GM21515 (cell line): ENCODE data around the gene CHRNA1.
"Not testable (repeated sequence)": the region's sequence is repeated elsewhere in the genome, so short reads cannot be mapped to it uniquely, and the experiment has no call there.

Experiments
- ATAC-seq: cut with Tn5 transposase; IDR thresholded peaks from one replicate; pipeline ENCODE4 v1.9.1; 2021; ENCODE audit not compliant: unreplicated experiment

The CHRNA1 gene

DNA sequence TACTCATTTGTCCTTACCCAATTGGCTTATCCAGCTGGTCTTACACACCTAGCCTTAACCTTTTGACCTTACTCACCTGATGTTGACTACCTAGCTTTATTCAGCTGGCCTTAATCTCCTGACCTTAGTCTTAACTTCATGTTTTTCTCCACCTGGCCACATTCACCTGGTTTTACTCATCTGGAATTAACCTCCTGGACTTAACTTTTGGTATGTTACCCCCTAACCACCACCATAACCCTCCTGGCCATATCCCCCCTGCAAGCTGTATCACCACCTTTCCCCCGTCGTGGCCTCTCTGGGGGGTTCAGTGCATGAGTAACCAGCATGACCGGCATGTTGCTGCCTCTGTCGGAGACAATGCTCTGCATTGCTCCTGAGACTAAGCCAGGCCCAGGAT, 45.7 kb downstream of the CHRNA1 start:
- ATAC-seq: no peak

DNA sequence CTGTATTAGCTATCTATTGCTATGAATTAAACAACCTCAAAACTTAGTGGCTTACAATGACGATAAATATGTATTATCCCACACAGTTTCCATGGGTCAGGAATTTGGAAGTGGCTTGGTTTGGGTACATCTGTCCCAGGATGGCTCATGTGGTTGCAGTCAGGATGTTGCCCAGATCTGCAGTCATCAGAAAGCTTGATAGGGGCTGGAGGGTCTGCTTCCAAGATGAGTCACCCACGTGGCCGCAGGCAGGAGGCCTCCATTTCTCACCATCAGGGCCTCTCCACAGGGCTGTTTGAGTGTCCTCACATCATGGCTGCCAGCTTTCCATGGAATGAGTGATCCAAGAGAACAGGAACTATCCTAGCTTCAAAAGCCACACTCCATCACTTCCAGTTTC, 46.4 kb downstream of the CHRNA1 start:
- ATAC-seq: no peak

DNA sequence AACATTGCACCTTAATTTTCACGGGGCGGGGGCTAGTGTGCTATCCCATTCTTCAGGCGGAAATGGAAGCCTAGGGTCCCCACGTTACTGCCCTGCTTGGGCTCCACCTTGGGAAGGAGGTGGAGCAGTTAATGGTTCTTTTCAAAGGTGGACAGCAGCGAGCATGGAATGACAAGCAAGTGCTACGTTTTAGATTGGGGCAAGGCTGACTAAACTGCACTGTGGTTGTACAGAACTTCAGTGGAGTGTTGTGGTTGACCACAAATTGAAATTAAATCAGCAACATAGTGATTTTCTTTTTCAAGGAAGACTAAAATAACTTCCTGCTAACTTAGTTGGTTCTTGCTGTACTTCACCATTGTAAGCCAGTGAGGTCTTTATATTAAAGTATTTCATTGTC, 47.0 kb downstream of the CHRNA1 start:
- no peak for ATAC-seq

DNA sequence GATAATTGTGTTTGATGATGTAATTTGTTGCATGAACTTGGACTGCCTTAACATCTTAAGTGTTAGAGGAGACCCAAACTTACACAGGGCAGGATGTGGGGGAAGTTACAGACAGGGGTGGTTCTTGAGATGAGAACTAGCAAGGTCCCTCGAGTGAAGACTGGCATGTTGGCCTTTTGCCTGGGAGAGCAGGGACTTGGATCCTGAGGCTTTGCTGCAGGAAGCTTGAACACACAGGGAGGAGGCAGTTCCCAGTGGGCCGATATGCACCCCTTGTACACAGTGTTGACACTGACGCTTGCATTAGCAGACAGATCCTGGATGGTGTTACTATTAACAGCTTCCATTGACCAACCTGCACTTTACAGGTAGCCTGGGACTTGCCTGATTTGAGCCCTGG, 47.5 kb downstream of the CHRNA1 start:
- no peak for ATAC-seq

DNA sequence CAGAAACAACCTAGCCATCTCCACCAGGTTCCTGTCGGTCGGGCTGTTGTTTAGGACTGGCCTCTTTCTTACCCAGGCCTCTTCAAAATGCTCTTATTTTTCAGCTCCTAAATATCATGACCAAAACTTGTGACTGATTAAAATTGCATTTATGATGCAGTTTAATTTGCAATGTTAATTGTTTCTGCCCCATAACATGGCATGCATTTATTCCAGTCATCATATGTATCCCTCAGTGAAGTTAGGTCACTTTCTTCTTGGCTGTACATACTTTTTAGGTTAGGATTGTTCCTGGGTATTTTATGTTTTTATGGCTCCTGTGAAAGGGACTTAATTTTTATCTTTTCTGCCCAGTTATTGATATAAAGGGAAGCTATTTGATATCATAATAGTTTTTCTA, 50.6 kb downstream of the CHRNA1 start:
- ATAC-seq: no peak

DNA sequence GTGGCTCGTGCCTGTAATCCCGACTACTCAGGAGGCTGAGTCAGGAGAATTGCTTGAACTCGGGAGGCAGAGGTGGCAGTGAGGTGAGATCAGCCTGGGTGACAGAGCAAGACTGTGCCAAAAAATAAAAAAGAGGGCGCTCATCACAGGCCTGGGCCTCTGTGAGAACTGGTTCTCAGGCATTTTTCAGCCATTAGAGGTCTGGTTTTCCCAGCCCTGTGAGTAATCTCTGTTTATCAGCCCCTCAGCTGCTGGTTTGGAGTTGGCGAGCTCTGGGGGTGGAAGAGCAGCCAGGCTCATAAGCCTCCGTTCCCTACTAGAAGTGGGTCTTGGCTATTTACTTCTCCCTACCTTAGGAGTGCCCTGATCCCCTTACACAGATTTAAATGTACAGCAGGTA, 53.1 kb downstream of the CHRNA1 start:
- no peak for ATAC-seq

DNA sequence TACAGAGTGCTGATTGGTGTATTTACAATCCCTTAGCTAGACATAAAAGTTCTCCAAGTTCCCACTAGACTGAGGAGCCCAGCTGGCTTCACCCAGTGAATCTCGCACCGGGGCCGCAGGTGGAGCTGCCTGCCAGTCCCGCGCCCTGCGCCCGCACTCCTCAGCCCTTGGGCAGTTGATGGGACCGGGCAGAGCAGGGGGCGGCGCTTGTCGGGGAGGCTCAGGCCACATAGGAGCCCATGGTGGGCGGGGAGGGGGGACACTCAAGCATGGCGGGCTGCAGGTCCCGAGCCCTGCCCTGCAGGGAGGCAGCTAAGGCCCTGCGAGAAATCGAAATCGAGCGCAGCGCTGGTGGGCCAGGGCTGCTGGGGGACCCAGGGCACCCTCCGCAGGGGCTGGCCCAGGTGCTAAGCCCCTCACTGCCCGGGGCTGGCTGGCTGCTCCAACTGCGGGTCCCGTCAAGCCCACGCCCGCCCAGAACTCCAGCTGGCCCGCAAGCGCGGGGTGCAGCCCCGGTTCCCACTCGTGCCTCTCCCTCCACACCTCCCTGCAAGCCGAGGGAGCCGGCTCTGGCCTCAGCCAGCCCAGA, 54.8 kb downstream of the CHRNA1 start:
- ATAC-seq: not testable (repeated sequence)

DNA sequence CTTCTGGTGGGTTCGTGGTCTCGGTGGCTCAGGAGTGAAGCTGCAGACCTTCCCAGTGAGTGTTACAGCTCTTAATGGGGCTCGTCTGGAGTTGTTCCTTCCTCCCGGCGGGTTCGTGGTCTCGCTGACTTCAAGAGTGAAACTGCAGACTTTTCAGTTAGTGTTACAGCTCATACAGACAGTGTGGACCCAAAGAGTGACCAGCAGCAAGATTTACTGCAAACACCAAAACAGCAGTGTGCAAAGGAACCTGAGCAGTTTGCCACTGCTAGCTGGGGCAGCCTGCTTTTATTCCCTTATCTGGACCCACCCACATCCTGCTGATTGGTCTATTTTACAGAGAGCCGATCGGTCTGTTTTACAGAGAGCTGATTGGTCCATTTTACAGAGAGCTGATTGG, 55.6 kb downstream of the CHRNA1 start:
- ATAC-seq: no peak

DNA sequence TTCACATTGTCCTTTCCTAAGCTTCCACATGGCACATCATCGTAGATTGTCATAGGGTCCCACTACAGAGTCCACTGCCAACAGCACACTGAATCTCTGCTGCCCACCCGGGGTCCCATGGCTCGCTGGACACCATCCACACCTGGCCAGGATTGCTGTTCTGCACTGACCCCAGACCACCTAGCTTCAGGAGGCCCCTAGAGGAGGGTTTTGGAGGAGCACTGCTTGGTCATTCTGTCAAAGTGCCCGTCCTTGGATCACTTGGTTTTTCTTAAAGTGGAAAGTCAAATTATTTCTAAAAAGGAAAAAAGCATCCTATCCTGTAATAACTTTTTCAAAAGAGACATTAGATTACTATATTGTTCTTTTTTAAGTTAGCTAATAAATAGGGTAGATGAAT, 59.0 kb downstream of the CHRNA1 start:
- ATAC-seq: no peak

DNA sequence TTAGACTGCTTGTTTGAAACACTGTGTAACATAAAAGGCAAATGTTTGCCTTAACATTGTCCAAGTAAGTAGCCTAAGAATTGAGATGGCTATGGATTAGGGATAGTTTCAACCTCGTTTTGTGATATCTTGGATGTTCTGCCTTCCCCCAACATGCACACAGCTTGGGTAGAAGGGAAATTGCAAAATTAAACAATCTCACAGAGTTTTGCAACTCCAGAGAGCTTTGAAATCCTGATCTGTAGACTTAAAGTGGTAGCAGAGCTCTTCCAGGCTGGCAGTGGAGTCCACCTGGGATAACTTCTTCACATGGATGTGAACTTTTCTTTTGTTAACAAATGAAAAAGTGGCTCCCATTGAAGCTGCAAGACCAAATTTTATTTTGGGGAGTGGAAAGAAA, 59.6 kb downstream of the CHRNA1 start:
- ATAC-seq: no peak

DNA sequence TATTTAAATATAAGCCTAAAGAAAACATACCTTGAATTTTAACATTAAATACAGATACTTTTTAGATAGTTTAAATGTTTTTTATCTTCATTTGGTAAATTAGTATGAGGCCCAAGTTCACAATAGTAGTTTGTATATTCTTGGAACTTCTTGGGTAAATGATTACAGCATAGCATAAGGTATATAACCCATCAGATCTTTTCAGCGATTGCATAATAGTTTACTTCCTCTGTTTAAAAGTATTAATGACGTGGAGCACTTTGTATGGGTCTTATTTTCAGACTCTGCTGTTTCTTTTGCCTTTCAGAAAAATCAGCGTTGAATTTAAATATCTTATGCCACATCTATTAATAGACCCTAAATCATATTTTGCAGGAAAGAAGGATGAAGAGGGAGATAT, 60.2 kb downstream of the CHRNA1 start:
- no peak for ATAC-seq

DNA sequence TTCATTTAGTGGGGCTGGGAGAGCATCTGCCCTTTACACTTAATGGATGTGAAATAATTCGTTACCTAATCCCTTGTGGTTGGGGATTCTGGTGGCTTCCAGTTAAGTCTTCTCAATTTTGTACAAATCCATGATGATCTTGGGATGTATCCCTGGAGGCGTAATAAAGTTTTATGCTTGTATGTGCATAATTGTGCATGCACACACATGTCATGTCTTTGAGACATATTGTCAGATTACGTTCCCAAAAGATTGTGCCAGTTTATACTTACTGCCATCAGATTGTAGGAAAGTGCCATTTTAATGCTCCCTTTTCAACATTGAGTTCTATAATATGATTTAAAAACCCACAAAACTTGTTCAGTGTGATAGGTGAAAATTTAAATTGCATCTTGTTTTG, 60.8 kb downstream of the CHRNA1 start:
- no peak for ATAC-seq

DNA sequence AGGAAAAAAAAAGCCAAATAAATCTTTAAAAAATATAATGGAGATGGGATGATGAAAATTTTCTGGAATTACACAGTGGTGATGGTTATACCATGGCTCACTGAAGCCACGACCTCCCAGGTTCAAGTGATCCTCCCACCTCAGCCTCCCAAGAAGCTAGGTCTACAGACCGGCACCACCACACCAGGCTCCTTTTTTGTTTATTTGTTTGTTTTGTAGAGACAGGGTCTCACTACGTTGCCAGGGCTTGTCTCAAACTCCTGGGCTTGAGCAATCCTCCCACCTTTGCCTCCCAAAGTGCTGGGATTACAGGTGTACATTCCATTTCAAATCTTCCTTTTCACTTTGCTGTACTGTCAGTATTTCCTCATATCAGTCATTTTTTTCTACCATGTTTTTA, 61.7 kb downstream of the CHRNA1 start:
- no peak for ATAC-seq

DNA sequence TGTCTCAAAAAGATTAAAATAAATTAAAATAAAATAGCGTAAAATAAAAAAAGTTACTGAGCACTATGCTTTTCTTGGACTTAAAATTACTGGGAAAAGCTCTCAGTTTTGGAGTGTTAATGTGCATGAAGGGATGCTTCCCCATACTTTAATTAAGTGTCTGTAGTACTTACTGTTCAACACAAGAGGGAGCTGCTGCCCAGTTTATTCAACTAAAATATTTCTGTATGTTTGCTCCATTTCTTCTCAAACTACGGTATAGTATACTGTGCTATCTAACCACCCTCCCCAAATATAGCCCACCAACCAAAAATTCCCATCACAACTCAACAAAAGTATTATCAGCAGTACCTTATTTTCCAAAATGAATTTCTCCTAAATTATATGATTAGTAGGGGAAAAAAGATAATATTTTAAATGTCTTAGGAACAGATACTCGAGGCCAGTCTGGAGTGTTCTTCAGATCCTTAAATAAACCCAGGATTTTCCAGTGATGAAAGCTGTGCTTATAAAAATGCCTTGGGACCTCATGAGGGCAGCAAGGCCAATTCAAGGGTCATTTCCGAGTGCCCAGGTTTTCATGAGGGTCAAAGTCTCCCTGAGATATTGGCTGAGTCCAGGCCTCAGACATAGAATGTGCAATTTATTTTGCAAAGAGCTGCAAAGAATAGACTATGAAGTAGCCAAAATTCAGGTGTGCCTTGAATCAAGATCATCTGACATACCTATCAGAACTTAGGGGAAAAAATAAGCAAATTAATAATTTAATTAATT, 64.1 kb downstream of the CHRNA1 start:
- no peak for ATAC-seq
